Parathyroid adenoma (tissue), 2 donors: Measurements from ENCODE around the gene TGFBI.

Experiments
- H2AFZ ChIP-seq: fragments of 300-600 bp; sonication (generic); one replicate; pipeline ENCODE4 v1.7.0; 2017; ENCODE audit warnings: antibody characterized with exemption, mild to moderate bottlenecking
- H3K27ac ChIP-seq: fragments of 300-600 bp; sonication (generic); one replicate; pipeline ENCODE4 v1.7.0; 2017
- H3K27me3 ChIP-seq: fragments of 300-600 bp; sonication (generic); one replicate; pipeline ENCODE4 v1.7.0; 2017; ENCODE audit warnings: low read length; ENCODE audit not compliant: control insufficient read depth, insufficient read depth
- H3K36me3 ChIP-seq: fragments of 300-600 bp; sonication (generic); one replicate; pipeline ENCODE4 v1.7.0; 2017; ENCODE audit warnings: low read length; ENCODE audit not compliant: control insufficient read depth, insufficient read depth
- H3K4me1 ChIP-seq: fragments of 300-600 bp; sonication (generic); one replicate; pipeline ENCODE4 v1.7.0; 2017; ENCODE audit warnings: control low read depth
- H3K4me2 ChIP-seq: fragments of 300-600 bp; sonication (generic); one replicate; pipeline ENCODE4 v1.7.0; 2017; ENCODE audit warnings: low read length
- H3K4me3 ChIP-seq: fragments of 300-600 bp; sonication (generic); one replicate; pipeline ENCODE4 v1.7.0; 2017; ENCODE audit warnings: low read depth, low read length
- H3K79me2 ChIP-seq: fragments of 300-600 bp; sonication (generic); one replicate; pipeline ENCODE4 v1.7.0; 2017; ENCODE audit warnings: control low read depth
- H3K9ac ChIP-seq: fragments of 300-600 bp; sonication (generic); one replicate; pipeline ENCODE4 v1.7.0; 2017; ENCODE audit warnings: mild to moderate bottlenecking
- H3K9me3 ChIP-seq: fragments of 300-600 bp; sonication (generic); one replicate; pipeline ENCODE4 v1.7.0; 2017; ENCODE audit warnings: low read length; ENCODE audit not compliant: control insufficient read depth
- CTCF ChIP-seq: fragments of 300-600 bp; sonication (generic); IDR thresholded peaks from one replicate; pipeline ENCODE4 v1.7.0; 2017; ENCODE audit warnings: antibody characterized with exemption, mild to moderate bottlenecking
- donor health status: primary hyperparathyroidism.

The TGFBI gene

GRCh38 chr5:136057401-136058038 is 28.7 kb downstream of the TGFBI start:
- Histone ChIP-seq H3K9ac (no peak overlapping the region), H3K4me3 (no peak overlapping the region), H3K36me3 (no peaks in the 10 kb centered on the region), H2AFZ (no peak overlapping the region), H3K4me2 (no peak overlapping the region), H3K79me2 (no peaks in the 10 kb centered on the region), H3K4me1 (no peaks in the 10 kb centered on the region), H3K9me3 (no peaks in the 10 kb centered on the region), H3K27me3 (no peaks in the 10 kb centered on the region), H3K27ac (no peak overlapping the region)
- no peak for TF ChIP-seq CTCF

GRCh38 chr5:136058039-136058971 is 29.5 kb downstream of the TGFBI start:
- TF ChIP-seq CTCF: no peak
- no peak overlapping the region for H2AFZ ChIP-seq
- H3K27ac ChIP-seq: no peak overlapping the region
- H3K79me2 ChIP-seq: no peaks in the 10 kb centered on the region
- H3K36me3 ChIP-seq: no peaks in the 10 kb centered on the region
- H3K4me3 ChIP-seq: no peak overlapping the region
- no peaks in the 10 kb centered on the region for H3K27me3 ChIP-seq
- no peaks in the 10 kb centered on the region for H3K9me3 ChIP-seq
- no peak overlapping the region for H3K4me2 ChIP-seq
- H3K4me1 ChIP-seq: no peaks in the 10 kb centered on the region
- H3K9ac ChIP-seq: no peak overlapping the region

GRCh38 chr5:136058972-136059354 is 30.2 kb downstream of the TGFBI start:
- H3K9me3 ChIP-seq: no peaks in the 10 kb centered on the region
- no peak overlapping the region for H3K9ac ChIP-seq
- no peak for TF ChIP-seq CTCF
- no peaks in the 10 kb centered on the region for H3K27me3 ChIP-seq
- H3K4me2 ChIP-seq: no peak overlapping the region
- H3K79me2 ChIP-seq: no peaks in the 10 kb centered on the region
- no peaks in the 10 kb centered on the region for H3K4me1 ChIP-seq
- H2AFZ ChIP-seq: no peak overlapping the region
- no peak overlapping the region for H3K4me3 ChIP-seq
- no peaks in the 10 kb centered on the region for H3K36me3 ChIP-seq
- no peak overlapping the region for H3K27ac ChIP-seq

- no peaks in the 10 kb centered on the region for H3K36me3 ChIP-seq
Observed at GRCh38 chr5:136060963-136061362, 32.2 kb downstream of the TGFBI start.

More at GRCh38 chr5:136060963-136061362, 32.2 kb downstream of the TGFBI start:
- H2AFZ ChIP-seq: no peak overlapping the region
- H3K9ac ChIP-seq: no peak overlapping the region
- H3K9me3 ChIP-seq: no peaks in the 10 kb centered on the region
- no peaks in the 10 kb centered on the region for H3K27me3 ChIP-seq
- H3K27ac ChIP-seq: no peak overlapping the region
- no peak for TF ChIP-seq CTCF
- no peaks in the 10 kb centered on the region for H3K79me2 ChIP-seq
- no peak overlapping the region for H3K4me3 ChIP-seq
- H3K4me2 ChIP-seq: no peak overlapping the region
- H3K4me1 ChIP-seq: no peaks in the 10 kb centered on the region
